PFSK-1 (cell line): ENCODE results near the gene CXCR4.

Experiments used
- FOXP2 ChIP-seq: optimal IDR thresholded peaks from 2 replicates; pipeline ENCODE3; 2011; ENCODE audit warnings: borderline replicate concordance, control low read depth, inconsistent platforms; ENCODE audit not compliant: insufficient read depth; ENCODE audit errors: extremely low read length, extremely low read depth
- POLR2AphosphoS5 ChIP-seq: IDR thresholded peaks from 2 replicates; pipeline ENCODE4 v1.6.1; 2012; ENCODE audit warnings: low read depth, mild to moderate bottlenecking, control low read depth, low read length, moderate library complexity
- SIN3A ChIP-seq: IDR thresholded peaks from 2 replicates; pipeline ENCODE4 v1.6.1; 2012; ENCODE audit warnings: mild to moderate bottlenecking, low read length, moderate library complexity, borderline replicate concordance; ENCODE audit not compliant: insufficient read depth
- TAF1 ChIP-seq: IDR thresholded peaks from 2 replicates; pipeline ENCODE4 v1.6.1; 2012; ENCODE audit warnings: low read length, control low read depth, borderline replicate concordance; ENCODE audit not compliant: insufficient read depth
- TF ChIP-seq, protein P1 (sequence below), 2 experiments: IDR thresholded peaks; 2 replicates each; pipeline versions ENCODE4 v1.6.1 to v1.8.0; 2011 to 2012; ENCODE audit warnings: low read depth in 2 of 2, low read length in 2 of 2, control low read depth in 1 of 2, inconsistent platforms in 1 of 2, mild to moderate bottlenecking in 1 of 2, moderate library complexity in 1 of 2; ENCODE audit not compliant: insufficient read depth in 1 of 2

Gene CXCR4

DNA sequence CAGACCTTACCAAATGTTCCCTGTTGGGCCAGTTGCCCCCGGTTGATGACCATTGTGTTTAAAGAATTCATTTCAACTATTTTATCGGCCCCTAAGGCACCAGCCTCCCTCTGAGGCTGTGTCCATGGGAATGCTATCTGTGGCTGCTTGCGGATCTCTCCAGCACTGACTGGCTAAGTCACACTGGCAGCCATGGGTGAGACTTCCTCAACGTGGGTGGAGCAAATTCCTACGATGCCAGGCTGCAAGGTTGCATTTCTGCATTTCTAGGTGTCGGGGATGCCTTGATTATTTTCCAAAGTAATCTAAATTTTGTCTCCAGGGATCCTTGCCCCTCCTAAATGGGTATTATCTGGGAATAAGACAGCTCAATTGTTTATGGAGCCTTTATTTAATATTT is 6.2 kb downstream of the CXCR4 start:
- TF ChIP-seq SIN3A (no peak), POLR2AphosphoS5 (no peak)

DNA sequence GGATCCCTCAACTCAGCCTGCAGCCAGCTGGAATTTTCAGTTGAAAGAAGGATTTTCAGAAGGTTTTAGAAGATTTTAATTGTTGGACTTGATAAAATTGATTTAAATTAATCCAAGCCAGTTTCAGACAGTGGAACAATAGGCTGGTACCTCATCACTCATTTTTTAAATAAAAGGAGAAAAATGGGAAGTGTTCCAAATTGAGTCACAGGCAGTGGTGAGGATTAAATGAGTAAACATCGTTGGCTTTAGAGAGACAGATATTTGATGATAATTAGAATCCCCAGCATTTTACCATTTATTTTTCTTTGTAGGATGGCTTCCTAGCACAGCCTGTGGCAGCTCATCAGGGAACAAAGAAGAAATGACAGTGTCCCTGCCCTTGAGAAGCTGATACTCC is 7.4 kb downstream of the CXCR4 start:
- TF ChIP-seq POLR2AphosphoS5 (no peak), TAF1 (no peak), SIN3A (no peak), FOXP2 (no peak)
- TF ChIP-seq, protein P1, sequence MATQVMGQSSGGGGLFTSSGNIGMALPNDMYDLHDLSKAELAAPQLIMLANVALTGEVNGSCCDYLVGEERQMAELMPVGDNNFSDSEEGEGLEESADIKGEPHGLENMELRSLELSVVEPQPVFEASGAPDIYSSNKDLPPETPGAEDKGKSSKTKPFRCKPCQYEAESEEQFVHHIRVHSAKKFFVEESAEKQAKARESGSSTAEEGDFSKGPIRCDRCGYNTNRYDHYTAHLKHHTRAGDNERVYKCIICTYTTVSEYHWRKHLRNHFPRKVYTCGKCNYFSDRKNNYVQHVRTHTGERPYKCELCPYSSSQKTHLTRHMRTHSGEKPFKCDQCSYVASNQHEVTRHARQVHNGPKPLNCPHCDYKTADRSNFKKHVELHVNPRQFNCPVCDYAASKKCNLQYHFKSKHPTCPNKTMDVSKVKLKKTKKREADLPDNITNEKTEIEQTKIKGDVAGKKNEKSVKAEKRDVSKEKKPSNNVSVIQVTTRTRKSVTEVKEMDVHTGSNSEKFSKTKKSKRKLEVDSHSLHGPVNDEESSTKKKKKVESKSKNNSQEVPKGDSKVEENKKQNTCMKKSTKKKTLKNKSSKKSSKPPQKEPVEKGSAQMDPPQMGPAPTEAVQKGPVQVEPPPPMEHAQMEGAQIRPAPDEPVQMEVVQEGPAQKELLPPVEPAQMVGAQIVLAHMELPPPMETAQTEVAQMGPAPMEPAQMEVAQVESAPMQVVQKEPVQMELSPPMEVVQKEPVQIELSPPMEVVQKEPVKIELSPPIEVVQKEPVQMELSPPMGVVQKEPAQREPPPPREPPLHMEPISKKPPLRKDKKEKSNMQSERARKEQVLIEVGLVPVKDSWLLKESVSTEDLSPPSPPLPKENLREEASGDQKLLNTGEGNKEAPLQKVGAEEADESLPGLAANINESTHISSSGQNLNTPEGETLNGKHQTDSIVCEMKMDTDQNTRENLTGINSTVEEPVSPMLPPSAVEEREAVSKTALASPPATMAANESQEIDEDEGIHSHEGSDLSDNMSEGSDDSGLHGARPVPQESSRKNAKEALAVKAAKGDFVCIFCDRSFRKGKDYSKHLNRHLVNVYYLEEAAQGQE (IDR thresholded peaks at IDR 0.05; ENCODE audit: insufficient read depth in 1 of 2, low read depth in 2 of 2, low read length in 2 of 2): no peak

DNA sequence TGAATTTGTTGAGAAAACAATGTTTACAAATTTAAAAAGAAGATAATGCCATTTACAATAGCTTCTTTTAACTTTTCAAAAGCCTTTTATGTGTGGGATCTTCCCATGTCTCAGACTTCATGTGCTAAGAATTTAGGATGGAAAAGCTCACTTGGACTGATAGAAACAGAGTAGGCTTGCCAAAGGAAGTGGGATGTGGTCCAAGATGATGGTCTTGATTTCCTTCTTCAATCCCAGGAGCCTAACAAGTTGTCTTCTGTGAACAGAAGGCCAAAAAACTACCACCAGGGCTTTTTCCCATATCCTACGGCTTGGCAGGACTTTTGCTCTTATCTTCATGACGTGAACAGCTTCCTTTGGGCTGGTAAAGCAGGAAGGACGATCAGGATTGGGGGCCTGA is 9.5 kb downstream of the CXCR4 start:
- TF ChIP-seq, protein P1 (IDR thresholded peaks at IDR 0.05; ENCODE audit: insufficient read depth in 1 of 2, low read depth in 2 of 2, low read length in 2 of 2): no peak
- TF ChIP-seq POLR2AphosphoS5 (no peak), FOXP2 (no peak), SIN3A (no peak), TAF1 (no peak)

DNA sequence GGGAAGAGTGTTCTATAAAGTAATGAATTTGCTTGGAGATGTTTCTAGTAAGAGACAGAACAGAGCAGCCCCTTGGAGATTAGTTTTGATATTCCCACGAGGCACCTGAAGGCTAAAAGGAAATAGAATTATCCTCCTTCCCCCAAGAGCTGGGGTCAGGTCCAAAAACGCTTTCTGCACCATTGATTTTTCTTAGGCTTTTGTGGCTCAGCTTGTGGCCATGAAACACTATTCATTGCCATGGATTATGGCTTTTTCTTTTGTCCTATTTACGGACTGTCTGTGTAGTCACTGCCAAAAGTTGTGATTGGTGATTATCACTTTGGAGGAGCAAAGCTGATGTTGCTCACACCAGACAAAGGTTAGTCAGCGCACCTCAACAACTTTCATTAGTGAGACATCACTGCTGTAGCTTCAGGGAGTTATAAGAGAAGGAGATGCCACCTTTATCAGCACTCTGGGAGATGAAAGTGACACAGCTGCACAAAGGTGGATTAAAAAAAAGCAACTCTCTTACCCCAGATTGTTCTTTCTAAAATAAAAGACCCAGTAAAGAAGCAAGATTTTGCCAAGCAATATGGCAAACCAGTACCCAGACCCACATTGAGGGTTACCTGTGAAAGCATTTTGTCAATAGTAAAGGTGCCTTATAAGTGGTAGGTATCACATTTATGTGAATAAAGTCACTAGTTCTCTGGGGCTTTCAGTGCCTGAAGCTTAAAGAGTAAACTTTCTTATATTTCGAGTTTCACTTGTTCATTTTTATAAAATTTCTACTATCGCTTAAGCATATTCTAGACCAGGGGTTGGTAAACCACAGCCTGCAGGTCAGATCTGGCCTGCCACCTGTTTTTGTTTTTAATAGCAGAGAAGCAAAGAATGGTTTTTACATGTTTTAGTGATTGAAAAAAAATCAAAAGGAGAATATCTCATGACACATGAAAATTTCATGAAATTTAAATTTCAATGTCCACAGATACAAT is 10.6 kb downstream of the CXCR4 start:
- TF ChIP-seq SIN3A (no peak), FOXP2 (no peak), TAF1 (no peak), POLR2AphosphoS5 (no peak)
- TF ChIP-seq, protein P1 (IDR thresholded peaks at IDR 0.05; ENCODE audit: insufficient read depth in 1 of 2, low read depth in 2 of 2, low read length in 2 of 2): no peak

DNA sequence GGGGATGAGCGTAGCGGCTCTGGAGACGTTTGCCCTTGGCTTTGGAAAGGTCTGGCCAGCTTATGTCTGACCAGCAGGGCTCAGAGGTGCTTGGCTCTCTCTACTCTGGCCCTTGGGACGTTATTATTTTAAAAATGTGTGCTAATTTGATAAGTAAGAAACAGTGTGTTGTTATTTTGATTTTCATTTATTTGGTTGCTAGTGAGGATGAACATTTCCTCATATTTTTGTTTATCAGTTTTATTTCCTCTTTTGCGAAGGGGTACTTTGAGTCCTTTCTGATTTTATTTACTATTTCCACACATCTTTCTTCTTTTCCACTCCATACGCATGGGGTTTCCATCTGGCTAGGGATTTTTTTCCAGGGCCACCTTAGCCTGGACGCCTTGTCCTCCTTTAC is 11.4 kb downstream of the CXCR4 start:
- no peak for TF ChIP-seq SIN3A
- no peak for TF ChIP-seq FOXP2
- no peak for TF ChIP-seq POLR2AphosphoS5
- TF ChIP-seq, protein P1 (IDR thresholded peaks at IDR 0.05; ENCODE audit: insufficient read depth in 1 of 2, low read depth in 2 of 2, low read length in 2 of 2): no peak
- TF ChIP-seq TAF1: no peak
